Fibroblast of villous mesenchyme (primary cell): ENCODE measurements around the gene CRTAC1. TPM values are rescaled to one million over a fixed set of nuclear protein-coding genes. Genes with fewer than 3 reads are reported as not detected.

Source experiments
- DNase-seq: peaks from one replicate; pipeline ENCODE4 v3.0.0-alpha.2; 2010; ENCODE audit warnings: low read depth
- H3K4me3 ChIP-seq: 2 replicates; pipeline ENCODE4 v1.5.1; 2011; ENCODE audit warnings: low read depth, mild to moderate bottlenecking, low read length
- CTCF ChIP-seq: IDR thresholded peaks from 2 replicates; pipeline ENCODE4 v1.5.1; 2012; ENCODE audit warnings: low read depth, mild to moderate bottlenecking, low read length; ENCODE audit not compliant: insufficient read depth
- total RNA-seq: library from RNA; depleted of rRNA; stranded (reverse); fragments of >200 nt; gene quantifications from 2 replicates; pipeline ENCODE4 v1.2.3, GENCODE V29; 2012

Gene CRTAC1
- total RNA-seq, 1 donor = not detected

DNA sequence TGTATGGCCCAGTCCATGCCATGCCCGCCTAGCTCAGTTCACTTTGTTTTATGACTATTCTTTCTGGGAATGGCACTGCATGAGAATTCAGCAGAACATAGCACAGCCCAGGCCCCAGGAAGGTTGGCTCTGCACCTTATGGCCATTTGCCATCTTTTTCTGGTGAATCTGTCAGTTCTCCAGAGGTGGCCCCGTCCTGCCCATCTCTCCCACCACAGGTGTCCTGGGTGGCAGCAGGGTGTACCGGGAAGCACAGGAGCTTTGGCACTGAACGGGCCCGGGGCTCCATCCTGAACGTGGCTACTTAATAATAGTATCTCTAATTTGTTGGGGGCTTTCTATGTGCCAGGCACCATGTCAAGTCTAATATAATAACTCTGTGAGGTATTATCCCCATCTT, 156.1 kb downstream of the CRTAC1 start:
- no peak overlapping the region for H3K4me3 ChIP-seq
- no peak for DNase-seq
- TF ChIP-seq CTCF = no peak

DNA sequence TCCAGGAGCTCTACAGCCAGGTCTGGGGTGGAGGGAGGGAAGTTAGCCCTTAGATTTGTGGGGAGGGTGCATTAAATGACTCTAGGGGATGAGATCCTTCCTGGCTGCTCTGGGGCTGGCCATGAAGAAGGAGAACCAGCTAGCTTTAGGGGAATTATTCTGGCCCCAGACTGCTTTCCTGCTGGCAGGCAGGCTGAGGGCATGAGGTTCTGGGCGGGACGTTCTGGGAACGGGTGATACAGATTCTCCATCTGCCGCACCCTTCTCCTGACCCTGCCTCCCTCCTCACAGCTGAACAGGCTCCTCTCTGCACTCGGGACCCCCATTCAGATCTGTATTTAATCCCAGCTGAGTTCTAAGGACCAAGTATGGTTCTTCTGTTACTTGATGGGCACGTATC, 156.9 kb downstream of the CRTAC1 start:
- H3K4me3 ChIP-seq = no peak overlapping the region
- no peak for DNase-seq
- TF ChIP-seq CTCF = no peak

- H3K4me3 ChIP-seq = no peak overlapping the region
- no peak for TF ChIP-seq CTCF
- no peak for DNase-seq
These were observed 159.4 kb downstream of the CRTAC1 start for GRCh38 chr10:97870990-97871389.

GRCh38 chr10:97869091-97870042, 161.1 kb downstream of the CRTAC1 start:
- no peak overlapping the region for H3K4me3 ChIP-seq

GRCh38 chr10:97868134-97868685, 162.2 kb downstream of the CRTAC1 start:
- H3K4me3 ChIP-seq = no peak overlapping the region
- DNase-seq = no peak
- no peak for TF ChIP-seq CTCF

More at GRCh38 chr10:97869091-97870042, 161.1 kb downstream of the CRTAC1 start:
- peak; percentile 73 for TF ChIP-seq CTCF
- peak; percentile 73 for DNase-seq

DNA sequence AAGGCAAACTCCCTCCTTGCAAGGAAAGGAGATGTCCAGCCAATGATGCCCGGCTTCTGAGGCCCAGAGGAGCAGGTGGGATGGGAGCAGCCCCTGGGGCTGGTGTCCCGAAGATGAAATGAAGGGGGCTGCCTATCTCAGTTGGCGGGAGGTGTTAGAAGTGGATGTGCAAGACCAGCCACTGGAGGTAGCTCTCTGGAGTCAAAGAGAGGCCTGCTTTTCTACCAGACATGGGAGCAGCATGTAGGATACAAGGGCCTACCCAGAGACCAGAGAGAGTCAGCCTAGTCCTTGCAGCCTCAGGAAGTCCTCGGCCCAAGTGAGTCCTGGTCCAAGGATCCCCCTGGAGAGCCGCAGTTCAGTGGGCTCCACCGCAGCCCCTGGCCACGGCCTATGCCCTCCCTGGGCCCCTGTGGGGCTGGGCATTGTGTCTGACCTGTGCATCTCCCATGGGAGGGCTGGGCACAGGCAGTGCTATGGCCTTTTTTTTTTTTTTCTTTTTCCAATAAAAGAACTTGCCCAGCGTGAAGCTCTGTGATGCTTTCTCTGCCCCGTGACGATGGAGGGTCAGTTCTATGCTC, 163.1 kb downstream of the CRTAC1 start:
- DNase-seq = no peak
- no peak for TF ChIP-seq CTCF
- no peak overlapping the region for H3K4me3 ChIP-seq
